ENCODE data around the gene LYRM2.
"Not testable (repeated sequence)": the region's sequence is repeated elsewhere in the genome, so short reads cannot be mapped to it uniquely, and the experiment has no call there.

The LYRM2 gene

DNA sequence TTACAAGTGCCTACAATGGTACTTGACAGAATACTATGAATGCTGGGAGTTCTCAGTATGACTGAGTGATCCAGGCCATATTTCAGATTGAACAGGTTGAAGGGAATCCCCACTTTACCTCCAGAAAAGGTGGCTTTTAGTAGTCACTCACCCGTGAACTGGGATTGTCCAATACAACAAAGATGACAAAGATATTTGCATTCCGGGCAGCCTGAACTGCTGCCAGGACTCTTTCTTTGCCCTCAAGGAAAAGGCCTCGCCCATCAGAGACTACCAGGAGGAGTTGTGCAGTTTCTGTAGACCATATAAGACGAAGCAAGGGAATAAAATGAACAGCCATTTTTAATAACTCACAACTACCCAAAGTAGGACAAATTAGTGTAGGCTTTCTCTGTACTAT, 6.3 kb upstream of the LYRM2 start:
- DNase-seq, result no peak

DNA sequence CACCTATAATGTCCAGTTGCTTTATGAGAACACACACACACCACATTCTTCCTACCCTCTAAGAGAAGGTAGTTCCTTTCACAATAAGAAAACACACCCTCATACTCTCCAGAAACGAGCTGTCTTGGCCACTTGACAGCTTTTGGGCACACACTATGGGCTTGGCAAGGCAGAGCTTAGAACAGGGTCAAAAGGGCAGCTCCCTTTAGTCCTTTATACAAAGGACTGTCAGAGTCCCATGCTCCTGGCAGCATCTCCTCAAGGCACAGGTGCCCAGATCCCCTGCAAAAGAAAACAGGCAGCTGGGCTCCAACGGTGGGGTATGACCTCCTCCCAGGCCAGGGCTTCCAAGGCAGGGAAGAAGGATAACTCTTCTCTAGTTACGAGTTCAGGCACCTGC, 4.9 kb upstream of the LYRM2 start:
- no peak for DNase-seq

DNA sequence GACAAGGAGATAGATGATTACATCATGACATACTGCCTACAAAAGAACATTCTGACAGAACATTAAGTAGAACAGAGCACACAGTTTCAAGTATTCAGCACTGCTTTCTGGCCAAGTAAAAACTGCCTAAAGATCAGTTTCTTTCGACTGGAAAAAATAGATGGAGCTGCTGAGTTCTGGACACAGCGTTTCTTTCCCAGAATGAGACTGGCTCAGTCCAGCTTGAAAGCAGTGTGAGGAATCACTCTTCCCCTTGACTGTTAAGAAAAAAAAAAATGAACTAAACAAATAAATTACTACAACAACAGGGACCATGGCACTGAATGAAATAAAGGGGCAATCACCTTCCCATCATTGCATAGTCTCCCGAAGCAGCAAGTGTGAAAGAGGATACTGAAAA, 4.4 kb upstream of the LYRM2 start:
- DNase-seq, result no peak

DNA sequence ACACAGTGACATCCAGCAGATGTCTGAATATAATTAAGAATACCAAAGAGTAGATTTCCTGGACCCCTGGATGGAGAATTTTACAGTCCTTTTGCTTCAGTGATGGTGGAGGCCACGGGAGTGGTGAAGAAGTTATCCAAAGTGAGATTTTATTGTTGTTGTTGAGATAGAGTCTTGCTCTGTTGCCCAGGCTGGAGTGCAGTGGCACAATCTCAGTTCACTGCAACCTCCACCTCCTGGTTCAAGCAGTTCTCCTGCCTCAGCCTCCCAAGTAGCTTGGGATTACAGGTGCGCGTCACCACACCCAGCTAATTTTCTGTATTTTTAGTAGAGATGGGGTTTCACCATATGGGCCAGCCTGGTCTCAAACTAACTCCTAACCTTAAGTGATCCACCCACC, 3.0 kb upstream of the LYRM2 start:
- not testable (repeated sequence) for DNase-seq

DNA sequence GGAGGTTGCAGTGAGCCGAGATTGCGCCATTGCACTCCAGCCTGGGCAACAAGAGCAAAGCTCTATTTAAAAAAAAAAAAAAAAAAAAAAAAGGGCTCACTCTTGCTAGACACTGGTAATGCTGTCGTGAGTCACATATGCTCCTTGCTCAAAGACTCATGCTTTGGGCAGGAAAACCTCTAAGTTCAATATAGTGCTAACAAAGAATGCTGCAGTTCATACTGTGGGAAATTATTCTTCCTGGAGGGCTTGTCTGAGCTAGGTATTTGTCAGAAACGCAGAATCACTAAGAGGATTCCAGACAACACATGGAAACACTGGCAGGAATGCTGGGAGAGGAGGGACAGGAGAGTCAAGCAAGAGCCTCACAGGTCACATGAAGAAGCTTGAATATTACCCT, 2.3 kb upstream of the LYRM2 start:
- DNase-seq, result no peak

DNA sequence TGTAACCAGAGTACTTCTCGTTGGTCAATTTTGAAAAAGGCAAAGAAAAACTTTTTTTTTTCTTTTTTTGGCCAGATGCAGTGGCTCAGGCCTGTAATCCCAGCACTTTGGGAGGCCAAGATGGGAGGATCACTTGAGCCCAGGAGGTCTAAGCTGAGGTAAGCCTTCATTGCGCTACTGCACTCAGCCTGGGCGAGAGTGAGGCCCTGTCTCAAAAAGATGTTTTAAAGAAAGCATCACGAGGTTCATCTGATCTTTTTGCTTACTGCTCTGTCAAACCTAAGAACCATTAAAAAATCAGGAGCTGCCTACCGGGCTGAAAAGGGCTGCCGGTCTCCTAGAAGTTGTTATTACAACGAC, 607 bp downstream of the LYRM2 start:
- DNase-seq, result no peak

DNA sequence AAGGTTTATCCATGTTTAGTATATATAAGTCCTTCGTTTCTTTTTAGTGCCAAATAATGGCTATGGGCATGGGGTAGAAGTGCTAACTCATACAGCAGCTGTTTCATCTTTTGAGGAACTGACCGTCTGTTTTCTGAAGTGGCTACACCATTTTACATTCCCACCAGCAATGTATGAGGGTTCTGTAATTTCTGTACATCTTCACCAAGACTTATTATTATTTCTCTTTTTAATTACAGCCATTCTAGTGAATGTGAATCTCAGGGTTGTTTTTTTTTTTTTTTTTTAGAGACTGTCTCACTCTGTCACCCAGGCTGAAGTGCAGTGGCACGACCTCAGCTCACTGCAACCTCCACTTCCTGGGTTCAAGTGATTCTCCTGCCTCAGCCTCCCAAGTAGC, 2.1 kb downstream of the LYRM2 start:
- DNase-seq, result not testable (repeated sequence)

DNA sequence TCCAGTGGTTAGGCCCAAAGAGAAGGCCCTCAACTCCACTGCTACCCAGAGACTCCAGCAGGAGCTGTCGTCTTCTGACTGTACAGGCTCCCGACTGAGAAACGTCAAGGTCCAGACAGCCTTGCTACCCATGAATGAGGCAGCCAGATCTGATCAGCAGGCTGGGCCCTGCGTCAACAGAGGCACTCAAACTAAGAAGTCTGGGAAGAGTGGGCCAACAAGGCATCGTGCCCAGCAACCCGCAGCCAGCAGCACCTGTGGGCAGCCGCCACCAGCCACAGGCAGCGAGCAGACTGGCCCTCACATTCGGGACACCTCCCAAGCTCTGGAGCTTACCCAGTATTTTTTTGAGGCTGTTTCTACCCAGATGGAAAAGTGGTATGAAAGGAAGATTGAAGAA, 8.1 kb downstream of the LYRM2 start:
- no peak for DNase-seq

DNA sequence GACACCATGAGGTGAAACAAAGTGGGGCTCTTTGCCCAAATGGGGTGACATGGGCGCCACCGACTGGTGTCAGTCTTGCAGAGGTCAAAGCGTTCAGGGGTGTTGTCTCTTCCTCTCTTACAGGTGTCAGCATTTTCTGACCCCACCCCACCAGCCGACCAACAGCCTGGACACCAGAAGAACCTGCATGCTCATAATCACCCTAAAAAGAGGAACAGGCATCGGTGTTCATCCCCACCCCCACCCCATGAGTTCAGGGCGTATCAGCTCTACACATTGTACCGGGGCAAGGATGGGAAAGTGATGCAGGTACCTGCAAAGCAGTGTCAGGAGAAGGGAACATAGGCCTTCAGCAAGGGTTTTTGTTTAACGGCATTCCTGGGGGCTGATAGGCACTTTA, 14.8 kb downstream of the LYRM2 start:
- DNase-seq, result no peak

DNA sequence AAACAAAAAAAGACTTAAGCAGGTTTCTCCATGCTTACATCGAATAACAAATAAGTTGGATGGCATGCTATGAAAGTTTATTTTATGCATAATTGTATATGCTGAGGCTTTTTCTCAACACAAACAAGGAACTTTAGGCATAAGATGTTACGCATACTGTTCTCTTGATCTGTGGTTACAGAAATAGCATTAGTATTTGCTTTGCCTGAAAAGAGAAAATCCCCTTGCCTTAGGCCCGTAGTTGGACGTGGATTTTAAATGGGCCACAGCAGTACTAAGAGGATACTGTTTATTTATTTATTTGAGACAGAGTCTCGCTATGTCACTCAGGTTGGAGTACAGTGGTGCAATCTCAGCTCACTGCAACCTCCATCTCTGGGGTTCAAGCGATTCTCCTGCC, 19.0 kb downstream of the LYRM2 start:
- no peak for DNase-seq

DNA sequence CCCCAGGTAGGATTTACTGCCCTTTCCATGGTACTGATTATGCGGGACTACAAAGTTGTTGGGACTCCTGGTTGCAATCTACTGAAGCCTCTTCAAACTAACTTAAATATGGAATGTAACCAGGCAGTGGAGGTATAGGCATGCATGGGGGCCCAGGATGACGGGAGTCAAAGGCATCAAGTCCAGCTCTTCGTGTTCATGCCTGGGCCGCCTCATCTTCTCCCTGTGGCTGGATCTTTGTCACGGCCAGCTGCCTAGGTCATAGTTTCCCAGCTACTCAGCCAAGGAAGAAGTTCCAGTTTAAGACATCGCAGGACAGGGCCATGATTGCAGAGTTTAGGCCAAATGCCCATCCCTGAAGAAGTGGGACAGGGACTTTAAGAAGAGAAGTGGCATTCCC, 20.5 kb downstream of the LYRM2 start:
- no peak for DNase-seq

DNA sequence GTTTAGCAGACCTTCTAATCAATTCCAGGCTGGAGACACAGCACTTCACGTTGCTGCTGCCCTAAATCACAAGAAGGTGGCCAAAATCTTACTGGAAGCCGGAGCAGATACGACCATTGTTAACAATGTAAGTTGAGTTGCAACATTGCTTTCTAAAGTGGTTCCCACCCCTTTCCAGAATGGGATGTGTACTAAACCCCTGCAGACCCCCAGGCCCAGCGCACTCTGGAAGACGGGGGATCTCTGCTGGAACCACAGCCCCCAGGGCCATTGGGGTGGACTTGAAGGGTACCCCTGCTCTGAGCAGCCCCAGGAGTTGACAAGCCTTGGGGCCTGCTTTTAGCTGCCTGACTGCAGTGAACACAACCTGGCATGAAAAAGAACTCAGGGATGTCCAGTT, 22.0 kb downstream of the LYRM2 start:
- no peak for DNase-seq

DNA sequence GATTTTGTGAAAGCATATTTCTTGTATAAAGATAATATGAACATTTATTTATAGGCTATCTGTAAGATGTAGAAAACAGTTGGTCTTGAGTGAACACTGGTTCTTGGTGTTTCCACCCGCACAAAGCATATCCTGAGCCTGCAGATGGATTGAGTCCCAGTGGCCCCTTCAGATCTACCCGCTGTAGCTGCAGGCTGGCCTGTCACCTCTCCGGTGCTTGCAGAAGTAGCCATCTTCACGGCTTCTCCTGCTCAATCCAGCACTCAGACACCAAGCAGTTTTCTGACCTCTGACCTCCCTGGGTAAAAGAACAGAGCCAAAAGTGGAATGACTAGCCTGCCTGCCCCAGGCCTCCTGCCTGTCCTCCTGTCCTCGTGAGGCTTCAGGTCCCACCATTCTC, 22.7 kb downstream of the LYRM2 start:
- no peak for DNase-seq

DNA sequence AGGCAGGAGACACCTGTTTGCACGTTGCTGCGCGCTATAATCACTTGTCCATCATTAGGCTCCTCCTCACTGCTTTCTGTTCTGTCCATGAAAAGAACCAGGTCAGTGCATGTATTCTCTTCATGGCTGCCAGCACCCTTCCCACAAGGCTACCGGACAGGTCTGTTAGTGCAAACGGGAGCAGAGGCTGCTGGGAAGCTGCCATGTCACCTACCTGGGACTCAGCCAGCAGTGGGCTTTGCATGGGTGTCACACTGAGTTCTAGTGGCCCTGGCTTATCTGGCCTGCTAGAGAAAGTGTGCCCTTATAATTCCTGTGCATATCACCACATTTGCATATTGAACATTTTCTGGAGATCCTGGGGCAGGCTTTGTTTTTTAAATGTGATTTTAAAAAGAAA, 24.8 kb downstream of the LYRM2 start:
- no peak for DNase-seq

DNA sequence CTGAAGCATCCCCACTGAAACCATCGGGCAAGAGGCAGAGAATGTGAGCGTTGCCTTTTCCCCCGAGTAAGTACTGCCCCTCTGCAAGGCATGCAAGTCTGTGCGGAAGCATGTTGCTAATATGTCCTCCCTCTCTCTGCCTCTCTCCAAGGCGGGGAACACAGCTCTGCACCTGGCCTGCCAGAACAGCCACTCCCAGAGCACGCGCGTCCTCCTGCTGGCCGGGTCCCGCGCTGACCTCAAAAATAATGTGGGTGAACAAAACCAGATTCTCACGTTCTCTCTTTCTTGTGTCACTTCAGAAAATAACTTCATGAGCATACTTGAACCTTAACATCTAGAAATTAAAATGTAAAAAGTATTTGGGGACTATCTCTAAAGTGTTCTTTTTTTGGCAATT, 26.4 kb downstream of the LYRM2 start:
- DNase-seq, result no peak

DNA sequence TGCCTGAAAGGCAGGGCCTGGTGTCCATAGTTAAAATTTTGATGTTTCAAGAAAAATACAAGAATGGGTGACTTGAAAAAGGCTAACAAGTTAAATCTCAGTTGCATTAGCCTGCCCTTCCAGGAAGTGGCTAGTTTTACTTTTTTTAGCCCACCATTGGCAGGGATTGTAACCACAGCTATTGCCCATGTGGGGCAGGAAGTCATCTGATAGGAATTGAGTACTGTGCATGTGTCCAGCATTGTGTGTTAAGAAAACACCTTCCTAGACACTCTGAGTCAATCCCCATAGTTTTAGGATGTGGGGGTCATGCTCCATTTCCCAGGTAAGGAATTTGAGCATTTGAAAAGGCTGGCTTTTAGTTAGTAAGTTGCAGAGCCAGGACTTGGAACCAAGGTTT, 26.9 kb downstream of the LYRM2 start:
- DNase-seq, result no peak

DNA sequence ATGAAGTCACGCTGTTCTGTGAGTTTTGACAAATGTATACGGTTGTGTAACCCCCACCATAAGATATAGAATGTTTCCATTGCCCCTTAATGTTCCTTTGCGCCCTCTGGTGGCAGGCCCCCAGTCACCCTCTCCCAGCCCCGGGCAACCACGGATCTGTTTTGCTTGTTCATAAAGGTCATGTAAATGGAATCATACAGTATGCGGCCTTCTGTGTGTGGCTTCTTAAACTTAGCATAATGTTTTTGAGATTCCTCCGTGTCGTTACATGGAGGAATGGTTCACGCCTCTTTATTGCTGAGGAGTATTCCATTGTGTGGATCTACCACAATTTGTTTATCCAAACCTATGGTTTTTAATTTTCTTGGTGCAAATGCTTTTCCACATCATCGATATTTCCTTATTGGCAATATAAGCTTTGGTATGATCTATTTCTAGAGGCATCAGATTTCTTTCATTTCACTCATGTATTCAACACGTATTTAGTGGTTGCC, 28.4 kb downstream of the LYRM2 start:
- peak in 1 of 2 experiments; percentile 36 for DNase-seq

DNA sequence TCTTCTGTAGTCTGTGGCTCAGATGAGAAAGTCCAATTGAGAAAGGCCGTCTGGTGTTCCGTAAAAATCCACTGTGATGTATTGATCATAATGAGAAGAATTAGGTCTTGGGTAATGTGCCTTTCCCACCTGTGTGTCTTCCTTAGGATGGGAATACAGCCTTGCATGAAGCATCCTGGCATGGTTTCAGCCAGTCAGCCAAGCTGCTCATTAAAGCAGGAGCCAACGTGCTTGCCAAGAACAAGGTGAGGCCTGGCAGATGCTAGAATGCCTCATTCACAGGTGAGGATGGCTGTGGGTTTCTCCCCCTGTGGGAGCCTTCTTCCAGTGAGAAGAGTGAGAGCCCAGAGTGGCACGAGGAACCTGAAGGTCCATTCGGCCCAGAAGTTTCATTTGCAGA, 32.7 kb downstream of the LYRM2 start:
- DNase-seq, result no peak

DNA sequence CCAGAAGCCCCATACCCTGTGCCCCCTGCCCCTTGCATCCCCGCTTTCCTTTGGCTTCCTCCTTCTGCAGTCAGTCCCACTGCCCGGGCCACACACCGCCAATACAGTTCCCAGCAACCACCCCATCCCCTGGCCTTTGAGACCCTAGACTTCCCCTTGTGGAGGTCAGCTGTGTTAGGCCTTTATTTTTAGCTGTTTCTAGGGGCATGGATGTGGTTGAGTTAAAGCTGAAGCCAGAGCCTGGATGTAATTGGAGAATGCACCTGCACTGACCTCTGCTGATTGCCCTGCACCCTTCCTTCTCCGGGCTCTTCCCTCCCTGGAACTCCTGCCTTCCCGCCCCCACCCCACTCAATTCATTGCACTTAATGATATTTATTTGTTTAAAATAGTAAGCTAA, 33.9 kb downstream of the LYRM2 start:
- DNase-seq, result no peak

DNA sequence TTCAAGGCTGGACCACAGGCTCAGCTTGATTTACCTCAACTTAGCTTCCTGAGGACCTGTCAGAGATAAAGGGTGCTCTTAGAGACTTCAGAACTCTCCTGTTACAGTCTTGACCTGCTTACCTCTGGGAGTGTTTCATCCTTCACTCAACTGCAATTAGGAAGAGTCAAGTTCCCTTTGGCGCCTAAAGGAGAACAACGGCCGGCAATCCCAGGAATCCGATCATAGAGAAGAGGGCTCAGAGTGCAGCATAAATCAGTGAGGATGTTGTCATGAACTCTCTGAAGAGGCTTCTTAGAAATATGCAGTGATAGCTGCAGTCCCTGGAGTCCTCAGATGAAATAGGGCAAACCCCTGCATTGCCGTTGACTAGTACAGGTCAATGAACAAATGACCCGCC, 36.4 kb downstream of the LYRM2 start:
- no peak for DNase-seq

DNA sequence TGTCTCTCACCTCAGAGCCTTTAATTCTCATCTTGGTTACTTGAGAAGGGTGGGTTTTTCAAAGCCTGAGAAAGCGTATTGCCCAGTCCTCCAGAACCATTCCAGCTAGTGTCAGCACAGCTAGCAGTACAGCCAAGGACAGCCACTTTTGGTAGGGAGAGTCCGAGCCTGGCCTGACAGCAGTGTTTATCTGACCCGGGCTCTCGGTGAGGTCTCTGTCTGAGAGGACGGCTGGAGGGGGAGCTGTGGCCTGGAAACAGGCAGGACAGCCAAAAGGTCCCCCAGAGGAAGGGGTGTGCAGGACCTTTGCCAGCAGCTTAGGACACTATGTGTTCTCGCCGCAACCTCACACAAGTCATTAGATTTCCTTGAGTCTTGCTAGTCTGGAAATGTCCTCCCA, 38.8 kb downstream of the LYRM2 start:
- no peak for DNase-seq

DNA sequence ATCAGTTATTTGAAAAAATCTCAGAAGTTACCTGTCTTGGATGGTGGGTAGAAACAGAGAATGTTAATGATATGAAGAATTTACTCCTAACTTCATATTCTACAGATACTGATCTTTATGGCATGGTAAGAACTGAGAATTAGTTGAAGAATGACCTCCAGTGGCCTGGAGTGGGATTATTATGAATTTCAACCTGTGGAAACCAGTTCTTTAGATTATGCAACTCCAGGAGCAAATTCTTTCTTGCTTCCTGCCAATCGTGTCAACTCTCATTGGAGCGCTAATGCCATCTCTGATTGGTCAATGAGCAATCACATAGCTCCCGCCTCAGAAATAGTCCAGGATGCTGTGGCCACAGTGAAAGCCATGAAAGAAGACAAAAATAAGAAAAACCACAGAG, 40.6 kb downstream of the LYRM2 start:
- peak in 1 of 2 experiments; percentile 51 for DNase-seq

DNA sequence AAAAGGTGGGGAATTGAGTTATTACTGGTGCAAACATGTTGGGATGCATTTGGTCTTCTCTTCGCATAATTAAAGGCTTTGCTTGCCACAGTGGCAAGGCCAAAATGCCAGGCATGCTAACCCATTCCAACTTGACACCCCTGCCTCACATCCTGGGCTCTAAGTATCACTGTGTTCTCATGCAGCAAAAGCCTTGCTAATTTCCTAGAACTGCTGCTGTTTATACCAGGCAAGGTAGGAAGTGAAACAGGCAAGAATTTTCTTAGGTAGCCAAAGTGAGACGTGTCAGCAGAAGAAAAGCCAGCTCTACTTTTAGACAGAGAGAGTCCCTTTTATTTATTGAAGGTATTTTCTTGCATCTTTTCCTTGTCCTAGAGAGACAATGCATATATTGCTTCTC, 41.2 kb downstream of the LYRM2 start:
- DNase-seq, result no peak

DNA sequence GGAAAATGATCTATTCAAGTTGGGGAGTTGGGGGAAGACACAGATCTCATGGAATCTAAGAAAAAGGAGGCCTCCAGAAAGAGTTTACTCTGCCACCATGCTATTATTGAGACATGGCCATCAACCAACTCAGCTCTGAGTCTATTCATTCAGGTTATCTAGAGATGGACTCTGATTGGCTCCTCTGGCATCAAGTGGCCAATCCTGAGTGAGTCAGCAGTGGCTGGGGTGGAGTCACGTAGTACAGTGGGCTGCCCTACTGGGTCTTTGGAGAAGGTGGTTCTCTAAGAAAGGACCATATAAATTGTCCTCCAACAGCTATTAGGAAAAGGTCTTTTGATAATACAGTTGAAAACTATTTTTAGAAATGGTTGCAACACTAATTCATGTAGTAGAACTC, 42.1 kb downstream of the LYRM2 start:
- no peak for DNase-seq

DNA sequence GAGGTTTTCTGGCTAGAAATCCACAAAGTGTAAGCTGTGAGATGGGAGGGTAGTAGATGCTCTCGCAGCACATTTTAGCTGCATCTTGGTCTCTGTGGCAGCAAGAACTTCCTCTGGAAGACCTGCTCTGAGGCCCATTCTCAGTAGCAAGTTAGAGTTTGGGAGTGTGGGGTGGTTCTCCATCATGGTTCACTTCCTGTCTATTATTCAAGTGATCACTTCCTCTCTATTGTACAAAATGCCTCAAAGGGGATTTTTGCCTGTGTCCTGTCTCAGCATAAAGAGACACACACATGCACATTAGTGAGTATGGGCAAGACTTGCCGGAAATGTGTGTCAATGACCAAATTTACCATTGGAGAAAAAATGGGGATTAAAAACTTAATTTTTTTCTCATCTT, 42.5 kb downstream of the LYRM2 start:
- no peak for DNase-seq

DNA sequence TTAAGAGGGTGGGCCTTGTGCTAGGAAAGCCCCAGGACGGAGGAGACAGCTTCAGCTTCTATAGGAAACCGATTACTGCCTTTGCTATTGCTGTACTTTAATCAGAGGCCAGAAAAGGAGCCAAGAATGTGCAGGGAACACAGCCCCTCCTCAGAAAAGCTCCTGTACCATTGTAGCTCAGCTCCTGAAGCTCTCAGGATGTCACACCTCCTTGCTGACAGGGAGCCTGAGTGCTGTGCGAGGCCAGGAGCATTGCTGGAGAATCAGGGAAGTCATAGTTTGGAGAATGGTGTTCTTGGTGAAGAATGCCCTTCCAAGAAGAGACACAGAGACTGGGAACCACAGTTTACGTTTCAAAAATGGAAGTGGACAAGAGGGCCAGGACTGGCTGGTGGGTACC, 46.8 kb downstream of the LYRM2 start:
- DNase-seq, result no peak
